Osteocyte (in vitro differentiated cells): ENCODE measurements around the gene KMT2D. TPM values are rescaled to one million over a fixed set of nuclear protein-coding genes. Genes with fewer than 3 reads are reported as not detected.
A peak's percentile ranks its signal among the peaks of the same experiment; 100 is the strongest.

Experiments
- DNase-seq: peaks from one replicate; pipeline ENCODE4 v3.0.0; 2021; ENCODE audit warnings: mixed read lengths; ENCODE audit not compliant: unreplicated experiment; ENCODE audit errors: extremely low spot score
- H3K27ac Mint-ChIP-seq: one replicate; pipeline ENCODE4 v1.8.0; 2021; ENCODE audit warnings: mild to moderate bottlenecking, mixed read lengths; ENCODE audit not compliant: unreplicated experiment
- H3K27me3 Mint-ChIP-seq: one replicate; pipeline ENCODE4 v1.8.0; 2021; ENCODE audit warnings: mixed read lengths; ENCODE audit not compliant: unreplicated experiment
- H3K36me3 Mint-ChIP-seq: one replicate; pipeline ENCODE4 v1.8.0; 2021; ENCODE audit warnings: mixed read lengths; ENCODE audit not compliant: unreplicated experiment
- H3K4me1 Mint-ChIP-seq: one replicate; pipeline ENCODE4 v1.8.0; 2021; ENCODE audit warnings: mixed read lengths; ENCODE audit not compliant: unreplicated experiment
- H3K4me3 Mint-ChIP-seq: one replicate; pipeline ENCODE4 v1.8.0; 2021; ENCODE audit warnings: mild to moderate bottlenecking, moderate library complexity, mixed read lengths; ENCODE audit not compliant: unreplicated experiment
- H3K9me3 Mint-ChIP-seq: one replicate; pipeline ENCODE4 v1.8.0; 2021; ENCODE audit warnings: mixed read lengths; ENCODE audit not compliant: unreplicated experiment
- CTCF ChIP-seq: fragments of 200-600 bp; sonication (generic); IDR thresholded peaks from 2 replicates; pipeline ENCODE4 v1.5.0; 2021; ENCODE audit warnings: antibody characterized with exemption, mild to moderate bottlenecking, moderate library complexity
- total RNA-seq: library from RNA; stranded (reverse); gene quantifications from 2 replicates; pipeline ENCODE4 v1.2.1, GENCODE V29; 2021

Gene KMT2D
- total RNA-seq, 1 donor from 2014 or later = 91.2 TPM

GRCh38 chr12:49061157-49061650, 610 bp upstream of the KMT2D start:
- Mint-ChIP-seq H3K36me3 (no peaks in the 10 kb centered on the region), H3K27me3 (no peaks in the 10 kb centered on the region), H3K27ac (peak overlapping the region; percentile 99), H3K9me3 (no peaks in the 10 kb centered on the region), H3K4me1 (peaks cover 40% of the 10 kb centered on the region), H3K4me3 (peak overlapping the region; percentile 93)
- no peak for TF ChIP-seq CTCF
- no peak for DNase-seq

- no peaks in the 10 kb centered on the region for H3K27me3 Mint-ChIP-seq
- no peak for DNase-seq
- peaks cover 54% of the 10 kb centered on the region for H3K4me1 Mint-ChIP-seq
- peak overlapping the region; percentile 91 for H3K4me3 Mint-ChIP-seq
- peak overlapping the region; percentile 84 for H3K27ac Mint-ChIP-seq
- no peaks in the 10 kb centered on the region for H3K9me3 Mint-ChIP-seq
- peaks cover 9% of the 10 kb centered on the region for H3K36me3 Mint-ChIP-seq
- no peak for TF ChIP-seq CTCF
These were observed 1.1 kb downstream of the KMT2D start for GRCh38 chr12:49059299-49060171.

- peaks cover 13% of the 10 kb centered on the region for H3K36me3 Mint-ChIP-seq
- H3K4me1 Mint-ChIP-seq = peaks cover 53% of the 10 kb centered on the region
- H3K9me3 Mint-ChIP-seq = no peaks in the 10 kb centered on the region
- peak overlapping the region; percentile 91 for H3K4me3 Mint-ChIP-seq
- no peak for DNase-seq
- H3K27me3 Mint-ChIP-seq = no peaks in the 10 kb centered on the region
- H3K27ac Mint-ChIP-seq = peak overlapping the region; percentile 84
- no peak for TF ChIP-seq CTCF
These were observed 1.6 kb downstream of the KMT2D start for GRCh38 chr12:49059045-49059298.

GRCh38 chr12:49058366-49059044, 2.1 kb downstream of the KMT2D start:
- Mint-ChIP-seq H3K9me3 (no peaks in the 10 kb centered on the region), H3K27ac (peak overlapping the region; percentile 84), H3K4me1 (peaks cover 50% of the 10 kb centered on the region), H3K36me3 (peaks cover 16% of the 10 kb centered on the region), H3K4me3 (peak overlapping the region; percentile 91), H3K27me3 (no peaks in the 10 kb centered on the region)
- DNase-seq = no peak
- no peak for TF ChIP-seq CTCF

- no peaks in the 10 kb centered on the region for H3K27me3 Mint-ChIP-seq
- H3K4me3 Mint-ChIP-seq = peak overlapping the region; percentile 91
- peak overlapping the region; percentile 84 for H3K27ac Mint-ChIP-seq
- peaks cover 50% of the 10 kb centered on the region for H3K4me1 Mint-ChIP-seq
- H3K9me3 Mint-ChIP-seq = no peaks in the 10 kb centered on the region
- no peak for TF ChIP-seq CTCF
- DNase-seq = no peak
- peaks cover 21% of the 10 kb centered on the region for H3K36me3 Mint-ChIP-seq
These were observed 2.7 kb downstream of the KMT2D start for GRCh38 chr12:49057888-49058287.
